Neural cell (in vitro differentiated cells): Measurements from ENCODE around the gene FCHSD2.

Source experiments
- CTCF ChIP-seq: fragments of 450-650 bp; IDR thresholded peaks from 2 replicates; pipeline ENCODE4 v1.5.1; 2014; ENCODE audit warnings: antibody characterized with exemption, mild to moderate bottlenecking, moderate library complexity; ENCODE audit not compliant: poor library complexity, severe bottlenecking
- POLR2AphosphoS5 ChIP-seq: IDR thresholded peaks from 2 replicates; pipeline ENCODE4 v1.6.1; 2012

GRCh38 chr11:72788241-72788640 lies 353.9 kb downstream of the FCHSD2 start:
- TF ChIP-seq POLR2AphosphoS5 (no peak), CTCF (no peak)
